GM18868 (cell line): ENCODE data around the gene CRTAP.
"Not testable (repeated sequence)": the region's sequence is repeated elsewhere in the genome, so short reads cannot be mapped to it uniquely, and the experiment has no call there.

Experiments
- ATAC-seq: cut with Tn5 transposase; IDR thresholded peaks from one replicate; pipeline ENCODE4 v1.9.1; 2021; ENCODE audit warnings: mild to moderate bottlenecking, moderate library complexity; ENCODE audit not compliant: unreplicated experiment

CRTAP gene

DNA sequence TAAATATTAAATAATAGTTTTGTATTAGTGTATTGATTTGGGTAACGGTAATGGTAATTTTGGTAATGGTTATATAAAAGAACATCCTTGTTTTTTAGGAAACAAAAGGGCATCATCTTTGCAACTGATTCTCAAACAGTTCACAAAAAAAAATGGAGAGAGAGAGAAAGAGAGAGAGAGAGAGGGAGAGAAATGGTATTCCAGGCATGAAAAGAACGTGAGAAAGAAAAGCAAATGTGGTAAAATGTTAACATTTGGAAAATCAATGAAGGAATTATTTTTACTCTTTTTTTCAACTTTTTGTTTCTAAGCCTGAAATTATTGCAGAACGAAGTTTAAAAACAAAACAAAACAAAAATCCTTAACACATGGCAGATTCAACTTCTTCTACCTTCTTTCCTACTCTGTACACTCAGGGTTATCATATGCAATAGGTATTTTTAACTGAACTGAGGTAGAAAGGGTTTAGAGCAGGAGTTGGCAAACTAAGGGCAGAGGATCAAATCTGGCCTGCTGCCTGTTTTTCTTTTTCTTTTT, 14.6 kb upstream of the CRTAP start:
- ATAC-seq: no peak

DNA sequence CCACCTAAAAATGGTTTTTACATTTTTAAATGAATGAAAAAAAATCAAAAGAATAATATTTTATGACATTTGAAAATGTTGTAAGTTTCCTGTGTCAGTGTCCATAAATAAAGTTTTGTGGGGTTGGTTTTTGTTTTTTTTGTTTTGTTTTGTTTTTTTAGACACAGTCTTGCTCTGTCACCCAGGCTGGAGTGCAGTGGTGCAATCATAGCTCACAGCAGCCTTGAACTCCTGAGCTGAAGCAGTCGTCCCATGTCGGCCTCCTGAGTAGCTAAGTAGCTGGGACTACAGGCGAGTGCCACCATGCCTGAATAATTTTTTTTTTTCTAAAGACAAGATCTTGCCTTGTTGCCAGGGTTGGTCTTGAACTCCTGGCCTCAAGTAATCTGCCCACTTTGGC, 14.1 kb upstream of the CRTAP start:
- no peak for ATAC-seq

DNA sequence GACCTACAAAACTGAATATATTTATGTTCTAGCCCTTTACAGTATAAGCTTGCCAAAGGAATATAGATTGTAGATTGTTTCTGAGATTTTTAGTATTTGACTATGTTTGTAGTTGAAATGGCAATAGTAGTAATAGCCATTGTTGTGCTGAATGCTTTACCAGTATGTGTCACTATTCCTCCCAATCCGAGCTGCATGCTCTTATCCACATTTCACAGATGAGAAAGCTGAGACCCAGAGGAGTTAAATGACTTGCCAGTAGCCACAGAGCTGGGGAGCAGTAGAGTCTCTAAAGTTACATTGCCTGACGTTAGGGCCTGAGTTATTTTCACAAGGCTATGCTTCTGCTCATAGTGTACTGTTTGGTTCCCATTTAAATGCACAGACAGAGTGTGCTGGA, 13.6 kb upstream of the CRTAP start:
- ATAC-seq: no peak

DNA sequence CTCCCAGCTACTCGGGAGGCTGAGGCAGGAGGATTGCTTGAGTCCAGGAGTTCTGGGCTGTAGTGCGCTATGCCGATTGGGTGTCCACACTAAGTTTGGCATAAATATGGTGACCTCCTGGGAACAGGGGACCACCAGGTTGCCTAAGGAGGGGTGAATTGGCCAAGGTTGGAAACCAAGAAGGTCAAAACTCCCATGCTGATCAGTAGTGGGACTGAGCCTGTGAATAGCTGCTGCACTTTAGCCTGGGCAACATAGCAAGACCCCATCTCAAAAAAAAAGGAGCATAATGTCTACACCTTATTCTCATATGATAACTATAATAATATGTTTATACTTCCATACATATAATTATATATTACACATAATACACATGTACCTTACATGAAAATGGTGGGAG, 10.8 kb upstream of the CRTAP start:
- no peak for ATAC-seq

DNA sequence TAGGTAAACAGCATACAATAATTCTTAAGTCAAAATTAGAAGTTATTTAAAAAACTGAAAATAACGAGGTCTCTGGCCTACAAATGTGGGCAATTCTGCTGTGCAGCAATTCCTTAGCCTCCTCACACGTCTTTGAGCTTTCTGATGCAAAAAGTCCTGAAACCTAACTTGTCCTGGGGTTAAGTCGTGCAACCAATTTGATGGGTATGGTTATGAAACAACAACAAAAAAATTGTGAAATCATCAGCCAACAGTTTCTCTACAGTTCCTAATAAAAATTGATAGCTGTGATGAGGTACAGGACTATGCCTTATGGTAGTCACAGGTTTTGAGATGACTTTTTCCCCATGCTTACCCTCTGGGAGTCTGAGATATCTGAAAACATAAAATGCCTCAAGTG, 10.3 kb upstream of the CRTAP start:
- ATAC-seq: no peak

DNA sequence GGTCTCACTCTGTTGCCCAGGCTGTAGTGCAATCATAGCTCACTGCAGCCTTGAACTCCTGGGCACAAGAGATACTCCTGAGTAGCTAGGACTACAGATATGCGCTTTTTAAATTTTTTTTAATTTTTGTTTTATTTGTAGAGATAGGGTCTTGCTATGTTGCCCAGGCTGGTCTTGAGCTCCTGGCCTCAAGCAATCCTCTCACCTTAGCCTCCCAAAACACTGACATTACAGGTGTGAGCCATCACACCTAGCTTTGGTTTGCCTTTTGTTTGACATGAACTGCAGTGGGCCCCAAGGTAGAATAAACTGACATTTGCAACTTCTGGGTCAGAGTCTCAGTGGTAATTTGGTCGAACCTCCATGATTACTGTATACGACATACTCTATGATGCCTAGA, 9.0 kb upstream of the CRTAP start:
- ATAC-seq: no peak

DNA sequence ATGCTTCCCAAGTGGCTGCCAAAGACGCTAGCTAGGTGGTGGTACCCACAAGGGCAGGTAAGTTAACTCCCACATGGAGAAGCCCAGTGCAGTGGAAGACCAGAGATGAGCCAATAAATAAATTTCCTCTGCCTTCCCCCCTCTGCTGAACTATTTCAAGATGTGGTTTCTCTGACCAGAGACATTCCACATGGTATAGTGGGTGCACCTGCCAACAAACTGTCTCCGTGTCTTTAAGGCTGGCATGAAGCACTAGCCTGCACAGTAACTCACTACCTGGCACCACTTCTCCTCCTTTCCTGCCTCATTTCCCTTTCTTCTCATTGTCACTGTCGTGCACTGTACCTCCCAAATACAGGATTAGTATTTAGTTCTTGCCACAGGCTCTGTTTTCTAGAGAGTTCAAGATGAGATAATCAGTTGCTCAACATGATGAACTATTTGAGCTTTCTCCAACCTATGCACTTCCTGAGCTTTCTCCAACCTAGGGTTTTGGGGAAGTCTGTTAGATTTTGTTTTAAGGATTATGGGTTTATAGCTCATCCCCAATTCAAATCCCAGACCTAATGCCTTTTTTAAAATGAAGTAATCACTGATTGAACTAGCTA, 8.4 kb upstream of the CRTAP start:
- no peak for ATAC-seq

DNA sequence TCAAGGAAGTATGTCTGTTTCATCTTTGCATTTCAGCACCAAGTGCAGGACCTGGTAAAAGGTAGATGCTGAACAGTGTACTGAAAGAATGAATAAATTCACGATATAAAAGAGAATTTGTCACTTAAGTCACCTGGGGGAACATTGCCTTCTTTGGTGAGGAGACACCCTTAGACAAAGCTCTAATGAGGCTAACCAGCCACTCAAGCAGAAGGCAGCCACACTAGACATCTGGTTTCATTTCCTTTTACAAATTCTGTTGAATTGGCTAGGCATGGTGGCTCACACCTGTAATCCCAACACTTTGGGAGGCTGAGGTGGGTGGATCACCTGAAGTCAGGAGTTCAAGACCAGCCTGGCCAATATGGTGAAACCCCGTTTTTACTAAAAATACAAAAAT, 7.0 kb upstream of the CRTAP start:
- not testable (repeated sequence) for ATAC-seq

DNA sequence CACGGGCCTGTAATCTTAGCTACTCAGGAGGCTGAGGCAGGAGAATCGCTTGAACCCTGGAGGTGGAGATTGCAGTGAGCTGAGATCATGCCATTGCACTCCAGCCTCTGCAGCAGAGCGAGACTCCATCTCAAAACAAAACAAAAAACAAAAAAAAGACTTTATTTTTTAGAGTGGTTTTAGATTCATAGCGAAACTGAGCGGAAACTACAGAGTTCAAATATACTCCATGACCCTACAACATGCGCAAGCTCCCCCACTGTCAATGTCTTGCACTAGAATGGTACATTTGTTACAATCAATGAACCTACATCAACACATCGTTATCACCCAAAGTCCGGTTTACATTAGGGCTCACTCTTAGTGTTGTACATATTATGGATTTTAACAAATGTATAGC, 2.2 kb upstream of the CRTAP start:
- peak; percentile 37 for ATAC-seq

DNA sequence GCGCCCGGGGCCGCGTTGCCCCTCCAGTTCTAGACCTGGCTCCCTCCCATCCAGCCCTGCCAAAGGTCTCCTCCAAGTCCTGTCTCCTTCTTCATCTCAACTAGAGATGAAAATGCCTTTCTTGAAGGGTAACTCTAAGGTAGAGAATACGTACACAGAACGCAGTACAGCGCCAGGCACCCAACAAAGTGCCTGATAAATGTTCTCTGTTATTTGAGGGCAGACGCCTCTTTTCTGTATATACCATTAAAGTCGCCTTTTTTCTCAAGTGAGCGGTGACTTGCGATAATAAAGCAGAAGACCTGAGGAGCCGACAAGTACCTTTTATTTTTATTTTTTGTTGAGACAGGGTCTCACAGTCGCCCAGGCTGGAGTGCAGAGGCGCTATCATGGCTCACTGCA, 809 bp downstream of the CRTAP start:
- no peak for ATAC-seq

DNA sequence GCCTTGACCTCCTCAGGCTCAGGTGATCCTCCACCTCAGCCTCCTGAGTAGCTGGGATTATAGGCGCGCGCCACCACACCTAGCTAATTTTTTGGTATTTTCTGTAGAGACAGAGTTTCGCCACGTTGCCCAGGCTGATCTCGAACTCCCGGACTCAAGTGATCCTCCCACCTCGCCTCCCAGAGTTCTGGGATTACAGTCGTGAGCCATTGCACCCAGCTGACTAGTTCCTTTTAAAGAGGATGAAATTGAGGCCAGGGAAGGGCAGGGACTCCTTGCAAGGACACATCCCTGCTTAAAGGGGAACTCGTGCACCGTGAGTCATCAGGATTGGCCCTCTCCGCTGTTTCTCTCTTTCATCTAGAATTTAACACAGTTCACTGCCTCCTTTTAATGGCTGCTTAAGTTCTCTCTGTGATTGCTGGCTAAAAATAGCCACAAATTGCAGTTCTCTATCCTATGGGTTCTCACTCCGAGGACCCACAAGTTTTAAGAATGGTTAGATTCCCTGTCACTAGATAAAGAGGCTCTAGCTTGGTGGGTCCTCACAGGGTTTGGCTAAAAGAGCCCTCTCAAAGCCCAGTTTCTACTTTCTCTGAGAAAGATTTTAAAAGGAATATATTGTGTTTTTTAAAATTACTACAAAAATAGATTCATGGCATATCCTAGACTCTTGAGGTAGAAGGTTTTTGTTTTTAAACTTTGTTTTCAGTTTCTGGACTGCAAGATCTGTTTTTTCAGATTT, 1.4 kb downstream of the CRTAP start:
- ATAC-seq: no peak

DNA sequence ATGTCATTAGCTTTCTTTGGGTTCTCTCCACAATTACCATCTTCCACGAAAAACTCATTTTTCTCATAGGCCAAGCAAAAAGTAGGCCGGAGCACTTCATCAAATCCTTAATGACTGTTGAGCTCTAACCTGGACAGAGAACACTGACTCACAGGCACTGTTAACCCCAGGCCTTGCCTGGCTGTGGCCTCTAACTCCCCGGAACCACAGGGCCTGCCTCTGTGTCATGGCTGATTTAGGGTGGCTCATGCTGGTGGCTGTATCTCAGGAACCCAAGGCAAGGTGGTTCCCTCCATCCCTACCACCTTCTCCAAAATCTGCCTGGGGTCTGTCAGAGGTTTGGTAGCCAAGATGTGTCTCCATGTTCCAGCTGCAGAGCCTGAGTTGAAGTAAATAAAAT, 3.6 kb downstream of the CRTAP start:
- no peak for ATAC-seq

DNA sequence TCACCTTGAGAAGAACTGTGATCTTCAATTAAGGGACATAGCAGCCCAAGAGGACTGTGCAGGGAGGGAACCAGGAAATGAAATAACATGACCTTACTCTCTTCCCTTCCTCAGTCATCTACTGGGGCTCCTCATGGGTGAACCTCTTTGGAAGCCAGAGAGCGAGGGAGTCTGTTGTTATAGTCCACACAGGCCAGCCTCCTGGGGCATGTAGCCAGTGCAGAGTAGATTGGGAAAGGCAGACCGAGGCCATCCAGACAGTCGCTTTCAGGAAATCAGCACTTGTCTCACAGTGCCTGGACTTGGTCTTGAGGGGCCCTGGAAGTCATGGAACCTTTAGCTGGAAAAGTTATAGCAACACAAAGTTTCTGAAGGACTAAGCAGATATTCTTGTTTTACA, 6.1 kb downstream of the CRTAP start:
- ATAC-seq: no peak

DNA sequence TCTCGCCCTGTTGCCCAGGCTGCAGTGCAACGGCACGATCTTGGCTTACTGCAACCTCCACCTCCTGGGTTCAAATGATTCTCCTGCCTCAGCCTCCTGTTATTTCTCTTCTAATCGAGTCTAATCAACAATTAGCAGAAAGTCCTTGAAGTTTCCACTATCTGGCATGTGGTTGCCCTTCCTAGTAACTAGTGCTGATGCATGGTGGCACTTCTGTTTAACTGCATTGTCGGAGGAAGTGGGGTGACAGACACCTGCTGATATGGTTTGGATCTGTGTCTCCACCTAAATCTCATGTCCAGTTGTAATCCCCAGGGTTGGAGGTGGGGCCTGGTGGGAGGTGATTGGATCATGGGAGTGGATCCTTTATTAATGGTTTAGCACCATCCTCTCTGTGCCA, 9.2 kb downstream of the CRTAP start:
- no peak for ATAC-seq

DNA sequence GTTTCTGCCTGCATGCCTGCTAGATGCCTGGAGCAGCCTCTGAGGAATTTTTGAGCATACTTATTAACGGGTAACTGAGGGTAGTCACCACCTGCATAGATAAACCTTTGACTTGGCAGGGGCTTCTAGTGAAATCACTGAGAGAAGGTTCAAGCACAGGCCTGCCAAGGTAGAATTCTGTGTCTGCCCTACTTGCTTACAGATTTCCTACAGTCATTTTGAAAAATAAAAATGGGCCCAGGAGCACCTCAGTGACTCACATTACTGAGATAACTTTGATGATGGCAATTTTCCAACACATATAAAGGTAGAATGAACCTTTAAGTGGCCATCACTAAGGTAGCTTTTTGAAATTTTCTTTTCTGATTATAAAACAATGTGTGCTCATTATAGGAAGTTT, 10.8 kb downstream of the CRTAP start:
- no peak for ATAC-seq

DNA sequence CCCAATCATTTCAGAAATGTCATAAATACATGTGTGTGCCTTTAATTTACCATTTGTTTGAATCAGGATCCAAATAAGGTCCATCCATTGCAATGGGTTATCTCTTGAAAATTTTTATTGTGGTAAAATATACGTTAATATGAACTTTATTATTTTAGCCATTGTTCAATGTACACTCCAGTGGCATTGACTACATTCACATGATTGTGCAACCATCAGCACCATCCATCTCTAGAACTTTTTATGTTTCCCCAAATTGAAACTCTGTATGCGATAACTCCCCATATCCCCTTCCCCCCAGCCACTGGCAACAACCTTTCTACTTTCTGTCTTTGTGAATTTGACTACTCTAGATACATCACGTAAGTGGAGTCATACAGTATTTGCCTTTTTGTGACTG, 12.0 kb downstream of the CRTAP start:
- no peak for ATAC-seq

DNA sequence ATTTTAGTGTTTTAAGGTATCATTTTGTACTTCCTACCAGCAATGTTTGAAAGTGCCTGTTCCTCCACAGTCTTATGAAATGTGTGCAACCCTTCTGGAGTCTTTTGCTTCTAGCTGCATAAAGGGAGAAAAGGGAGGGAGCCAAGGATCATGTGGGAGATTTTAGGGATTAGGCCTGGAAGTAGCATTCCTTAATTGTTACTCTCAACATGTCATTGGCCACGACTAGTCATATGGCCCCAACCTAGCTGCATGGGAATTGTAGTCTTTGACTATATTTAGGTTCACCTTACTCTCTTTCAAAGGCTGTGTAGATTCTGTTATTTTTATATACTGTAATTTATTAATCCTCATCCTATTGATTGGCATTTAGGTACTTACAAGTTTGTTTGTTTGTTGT, 14.9 kb downstream of the CRTAP start:
- ATAC-seq: no peak

DNA sequence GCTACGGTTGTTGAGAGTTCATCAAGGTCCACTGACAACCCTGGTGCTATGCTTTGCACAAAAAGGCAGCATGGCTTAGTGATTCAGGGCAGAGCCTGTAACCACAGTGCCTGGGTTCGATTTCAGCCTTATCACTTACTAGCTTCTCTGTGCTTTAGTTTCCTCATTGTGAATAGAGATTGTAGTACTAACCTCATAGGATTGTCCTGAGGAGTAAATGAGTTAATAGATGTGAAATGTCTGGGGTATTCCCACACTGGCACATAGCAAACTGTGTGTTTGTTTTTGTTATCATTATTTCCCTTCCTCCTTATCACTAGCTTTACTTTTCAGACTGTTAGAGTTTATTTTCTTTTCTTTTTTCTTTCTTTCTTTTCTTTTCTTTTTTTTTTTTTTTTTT, 16.3 kb downstream of the CRTAP start:
- no peak for ATAC-seq

DNA sequence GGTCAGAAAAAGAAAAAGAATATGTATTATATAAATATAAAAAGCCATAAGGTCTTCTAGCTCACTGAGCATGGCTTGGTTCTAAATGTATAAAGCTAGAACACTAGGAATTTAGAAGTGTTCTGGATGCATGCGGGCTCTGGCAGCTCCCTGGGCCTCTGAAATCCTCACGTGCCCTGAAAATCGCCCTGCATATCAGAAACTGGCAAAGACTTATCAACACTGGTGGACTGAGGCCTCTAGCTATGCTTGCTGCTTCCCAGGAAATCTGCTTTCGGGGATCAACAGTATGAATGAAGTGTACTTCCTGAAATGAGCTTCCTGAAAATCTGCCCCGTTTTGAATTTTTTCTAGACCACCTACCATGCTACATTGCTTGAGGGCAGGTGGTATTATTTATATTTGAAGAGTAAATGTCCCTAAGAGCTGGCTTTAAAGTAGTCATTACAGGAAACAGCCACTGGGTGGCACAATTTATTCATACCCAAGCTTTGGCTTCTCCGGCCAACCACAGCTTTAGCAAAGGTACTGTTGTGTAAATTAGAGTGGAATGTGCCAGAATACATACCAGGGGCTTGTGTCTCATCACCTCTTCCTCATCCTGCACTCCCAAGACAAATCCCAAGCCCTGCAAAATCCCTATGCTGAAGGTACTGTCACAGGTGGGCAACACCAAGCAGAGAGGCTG, 17.7 kb downstream of the CRTAP start:
- ATAC-seq: peak; percentile 79

DNA sequence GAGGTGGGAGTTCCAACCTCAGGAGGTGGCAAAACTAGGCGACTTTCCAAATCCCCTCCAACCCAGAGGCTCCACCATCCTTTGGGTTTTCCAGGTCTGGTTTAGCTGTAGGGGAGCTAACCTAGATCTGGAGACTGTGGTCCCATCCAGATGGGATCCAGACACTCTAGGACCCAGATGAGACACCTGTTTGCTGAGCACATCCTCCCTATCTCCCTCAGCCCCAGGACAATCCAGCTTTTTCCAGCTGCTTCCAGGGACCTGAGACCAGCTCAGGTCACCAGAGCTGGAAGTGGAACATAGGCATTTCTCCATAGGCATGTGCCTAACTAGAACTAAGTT, 18.2 kb downstream of the CRTAP start:
- no peak for ATAC-seq

DNA sequence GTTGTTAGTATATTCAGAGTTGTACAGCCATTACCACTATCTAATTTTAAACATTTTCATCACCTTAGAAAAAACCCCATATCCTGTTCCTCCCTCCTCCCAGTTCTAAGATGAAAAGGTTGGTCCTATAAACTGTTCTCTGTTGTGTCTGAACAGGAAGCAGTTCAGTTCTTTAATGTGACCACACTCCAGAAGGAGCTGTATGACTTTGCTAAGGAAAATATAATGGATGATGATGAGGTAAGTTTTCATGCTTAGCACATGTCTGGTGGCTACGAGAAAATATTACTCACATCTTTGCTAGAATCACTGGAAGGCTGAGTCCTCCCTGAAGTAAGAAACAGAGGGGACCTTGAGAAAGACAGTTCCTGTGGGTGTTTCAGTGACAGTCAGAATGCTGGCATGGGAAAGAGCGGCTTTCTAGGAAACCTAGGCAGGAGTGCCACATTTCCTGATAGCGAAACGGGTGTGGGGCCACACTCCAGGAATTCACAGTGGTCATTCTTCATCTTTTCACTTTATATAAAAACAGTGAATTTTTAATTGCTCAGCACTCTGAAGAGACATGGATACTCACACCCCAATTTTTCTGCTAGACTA, 20.3 kb downstream of the CRTAP start:
- no peak for ATAC-seq

DNA sequence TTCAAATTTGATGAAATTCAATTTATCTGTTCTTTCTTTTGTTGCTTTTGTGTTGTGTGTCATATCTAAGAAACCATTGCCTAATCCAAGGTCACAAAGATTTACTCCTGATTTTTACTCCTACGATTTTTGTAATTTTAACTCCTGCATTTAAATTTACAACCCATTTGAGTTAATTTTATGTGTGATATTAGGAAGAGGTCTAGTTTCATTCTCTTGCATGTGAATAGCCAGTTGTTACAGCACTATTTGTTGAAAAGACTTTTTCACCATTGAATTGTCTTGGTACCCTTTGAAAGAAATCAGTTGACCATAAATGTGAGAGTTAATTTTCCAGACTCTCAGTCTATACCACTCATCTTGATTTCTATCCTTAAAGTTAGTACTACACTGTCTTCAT, 23.9 kb downstream of the CRTAP start:
- no peak for ATAC-seq
